HUDEP-2 (cell line): ENCODE data around the gene STRADB.
"Not testable (repeated sequence)": the region's sequence is repeated elsewhere in the genome, so short reads cannot be mapped to it uniquely, and the experiment has no call there.

Source experiments
- DNase-seq, 76 experiments: peaks; one replicate each; lab custom pipeline; 2025; ENCODE audit not compliant: unreplicated experiment in 76 of 76; lab: John Stamatoyannopoulos, UW

STRADB gene

DNA sequence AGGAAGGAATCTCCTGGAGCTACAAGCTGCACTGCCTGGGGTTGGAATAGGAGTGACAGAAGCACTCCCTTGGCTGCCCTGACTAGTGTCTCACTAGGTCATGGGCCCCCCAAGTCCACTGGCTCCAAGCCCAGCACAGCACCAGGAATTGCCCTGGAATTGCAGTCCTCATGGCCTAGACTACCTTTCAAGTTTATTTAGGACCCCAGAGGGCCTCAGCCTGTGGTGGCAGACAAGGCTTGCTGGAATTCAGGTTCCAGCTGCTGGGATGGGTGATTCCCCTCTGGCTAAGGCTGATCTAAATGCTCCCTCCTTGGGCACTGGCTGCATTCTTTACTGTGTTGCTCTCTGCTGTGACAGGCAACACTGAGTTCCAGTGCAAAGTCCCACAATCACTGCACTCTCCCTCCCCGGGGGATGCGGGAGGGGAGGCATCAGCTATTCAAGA is 14.0 kb downstream of the STRADB start:
- no peak for DNase-seq

DNA sequence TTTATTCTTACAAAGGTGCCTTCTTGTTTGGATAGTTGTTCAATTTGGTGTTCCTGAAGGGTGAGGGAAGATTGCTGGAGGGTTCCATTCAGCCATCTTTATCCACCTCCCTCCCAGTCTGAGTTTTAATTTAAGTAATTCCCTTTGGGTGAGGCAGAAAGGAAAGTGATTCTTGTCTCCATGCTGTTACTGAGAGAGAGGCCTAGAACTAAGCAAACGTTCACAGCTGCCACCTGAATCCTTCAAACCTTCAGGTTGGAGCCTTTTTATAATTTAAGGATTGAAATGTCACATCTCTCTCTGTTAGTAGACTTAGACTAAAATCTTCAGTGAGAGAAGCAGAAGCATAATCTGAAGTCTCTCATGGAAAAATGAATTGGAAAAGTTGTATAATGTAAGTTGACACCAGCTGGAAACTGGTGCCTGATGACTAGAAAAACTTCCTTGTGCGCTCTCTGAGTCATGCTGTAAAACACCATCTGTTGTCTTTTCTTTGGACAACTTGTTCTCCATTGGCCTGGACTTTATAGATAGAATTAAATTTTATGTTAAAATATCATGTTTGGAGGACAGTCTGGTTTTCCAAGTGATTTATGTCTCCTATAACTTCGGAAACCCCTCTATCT is 14.6 kb downstream of the STRADB start:
- DNase-seq, result no peak

DNA sequence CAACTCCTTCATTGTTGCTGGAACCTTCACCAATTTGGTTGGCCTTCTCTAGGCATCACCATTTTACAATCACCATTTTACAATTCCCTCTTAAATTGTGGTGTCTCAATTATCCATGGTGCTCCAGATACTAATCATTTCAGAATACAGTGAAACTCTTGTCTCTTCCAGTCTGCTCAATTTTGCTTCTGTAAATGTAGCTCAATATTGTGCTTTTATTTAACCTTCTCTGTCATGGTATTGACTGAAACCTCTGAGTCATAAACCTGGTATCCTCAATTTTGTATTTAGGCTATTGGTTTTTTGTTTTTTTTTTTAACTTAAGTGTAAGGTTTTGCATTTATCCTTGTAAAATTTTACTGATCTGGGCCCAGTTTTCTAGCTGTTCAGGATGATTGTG is 16.1 kb downstream of the STRADB start:
- DNase-seq, result no peak

DNA sequence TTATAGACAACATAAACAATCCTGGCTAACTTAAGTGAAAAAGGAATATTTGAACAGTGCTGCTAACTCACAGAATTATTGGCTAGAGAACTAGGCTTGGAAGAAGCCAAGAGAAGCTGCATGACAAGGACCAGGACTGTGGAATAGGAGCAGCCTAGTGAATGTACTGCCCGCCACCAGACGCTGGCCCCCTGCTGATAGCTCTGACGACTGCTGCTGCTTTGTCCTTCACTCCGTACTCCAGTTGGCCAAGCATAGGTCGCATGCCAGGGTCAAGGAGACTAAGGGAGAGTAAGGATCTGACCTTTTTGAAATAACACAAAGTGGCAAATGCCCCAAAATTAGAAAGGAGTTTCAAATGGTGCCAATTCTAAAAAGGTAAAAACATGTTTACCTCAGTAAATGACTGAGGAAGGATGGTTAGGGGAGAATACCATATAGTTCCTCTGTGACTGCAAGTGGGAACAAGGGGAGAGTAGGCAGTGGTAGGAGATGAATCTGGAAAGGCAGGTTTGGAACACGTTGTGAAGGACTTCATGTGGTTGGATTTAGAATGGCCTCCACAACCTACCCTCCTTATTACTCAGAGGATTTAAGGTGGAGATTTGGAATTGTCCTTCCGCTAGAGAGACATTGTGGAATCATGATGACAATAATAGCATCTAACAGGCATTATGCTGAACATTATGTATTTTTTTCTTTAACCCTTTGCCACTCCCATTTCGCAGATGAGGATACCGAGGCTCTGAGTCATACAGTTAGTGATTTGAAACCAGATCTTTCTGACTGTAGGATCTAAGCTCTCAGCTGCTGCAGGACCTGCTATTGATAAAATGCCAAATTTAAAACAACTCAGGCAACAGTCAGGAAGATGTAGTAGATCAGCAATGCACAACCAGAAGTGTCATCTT is 19.5 kb downstream of the STRADB start:
- DNase-seq, result no peak

DNA sequence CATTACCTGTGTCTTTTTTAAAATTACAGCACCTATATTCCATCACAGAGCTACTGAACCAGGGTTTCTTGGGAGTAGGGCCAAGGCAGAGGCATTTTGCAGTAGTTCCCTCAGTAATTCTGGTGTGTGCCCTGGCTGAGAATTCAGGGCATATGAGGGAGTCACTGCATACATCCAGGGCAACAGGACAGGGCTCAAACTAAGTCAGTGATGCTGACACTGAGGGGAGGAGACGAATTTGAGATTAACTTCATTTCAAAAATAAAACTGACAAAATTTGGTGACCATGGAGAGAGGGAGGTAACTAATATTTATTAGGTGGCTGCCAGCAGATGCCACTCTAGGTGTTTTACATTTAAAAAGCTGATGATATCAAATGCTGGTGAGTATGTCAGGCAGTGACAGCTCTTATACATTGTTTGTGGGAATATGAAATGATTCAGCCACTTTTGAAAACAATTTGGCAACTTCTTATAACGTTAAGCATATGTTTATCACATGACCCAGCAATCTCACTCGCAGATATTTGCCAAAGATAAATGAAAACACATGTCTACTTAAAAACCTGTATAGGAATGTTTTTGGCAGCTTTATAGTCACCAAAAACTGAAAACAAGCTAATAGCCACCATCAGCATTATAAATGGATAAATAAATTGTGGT is 20.3 kb downstream of the STRADB start:
- no peak for DNase-seq

DNA sequence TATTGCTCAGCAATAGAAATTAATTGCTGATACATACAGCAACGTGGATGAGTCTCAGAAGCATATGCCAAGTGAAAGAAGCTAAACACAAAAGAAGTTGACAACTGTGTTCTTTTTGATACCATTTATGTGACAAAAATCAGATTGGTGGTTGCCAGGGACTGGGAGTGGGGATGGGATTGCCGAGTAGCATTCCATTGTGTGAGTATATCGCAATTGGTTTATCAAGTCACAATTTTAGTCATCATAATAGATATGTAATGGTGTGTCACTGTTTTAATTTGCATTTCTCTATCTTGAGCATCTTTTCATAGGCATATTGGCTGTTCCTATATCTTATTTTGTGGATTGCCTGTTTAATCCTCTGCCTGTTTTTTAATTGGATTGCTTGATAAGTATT is 20.9 kb downstream of the STRADB start:
- DNase-seq, result no peak

DNA sequence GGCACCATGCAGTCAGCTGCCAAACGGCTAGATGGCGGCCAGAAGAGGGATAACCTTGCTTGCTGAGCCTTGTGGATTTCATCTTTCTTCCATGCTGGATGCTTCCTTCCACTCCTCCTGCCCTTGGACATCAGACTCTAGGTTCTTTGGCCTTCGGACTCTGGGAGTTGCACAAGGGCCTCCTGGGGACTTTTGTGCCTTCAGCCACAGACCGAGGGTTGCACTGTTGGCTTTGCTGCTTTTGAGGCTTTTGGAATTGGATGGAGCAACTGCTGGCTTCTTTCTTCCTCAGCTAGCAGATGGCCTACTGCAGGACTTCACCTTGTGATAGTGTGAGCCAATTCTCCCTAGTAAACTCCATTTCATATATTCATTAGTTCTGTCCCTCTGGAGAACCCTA is 31.0 kb downstream of the STRADB start:
- no peak for DNase-seq

DNA sequence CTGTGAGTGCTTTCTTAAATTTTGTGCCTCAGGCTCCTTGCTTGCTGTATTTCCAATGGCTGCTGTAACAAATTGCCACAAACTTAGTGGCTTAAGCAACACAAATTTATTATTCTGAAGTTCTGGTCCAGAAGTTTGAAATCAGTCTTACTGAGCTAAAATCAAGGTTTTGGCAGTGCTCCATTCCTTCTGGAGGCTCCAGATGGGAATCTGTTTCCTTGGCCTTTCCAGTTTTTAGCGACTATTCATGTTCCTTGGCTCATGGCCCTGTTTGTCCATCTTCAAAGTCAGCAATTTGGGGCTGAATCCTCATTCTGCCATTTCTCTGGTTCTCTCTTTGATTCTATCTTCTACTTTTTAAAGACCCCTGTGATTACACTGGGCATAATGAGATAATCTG is 31.8 kb downstream of the STRADB start:
- DNase-seq, result no peak

DNA sequence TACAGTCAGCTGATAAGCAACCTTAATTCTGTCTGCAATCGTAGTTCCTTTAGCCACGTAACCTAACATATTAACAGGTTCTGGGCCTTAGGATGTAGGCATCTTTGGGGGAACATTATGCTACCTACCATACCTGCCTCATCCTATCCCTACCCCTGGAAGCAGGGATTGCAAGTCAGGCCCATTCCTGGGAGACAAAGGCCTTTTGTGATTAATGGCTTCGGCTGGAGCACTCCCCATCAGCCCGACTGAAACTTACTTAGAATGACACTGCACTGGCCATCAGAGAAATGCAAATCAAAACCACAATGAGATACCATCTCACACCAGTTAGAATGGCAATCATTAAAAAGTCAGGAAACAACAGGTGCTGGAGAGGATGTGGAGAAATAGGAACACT is 32.2 kb downstream of the STRADB start:
- DNase-seq, result not testable (repeated sequence)

DNA sequence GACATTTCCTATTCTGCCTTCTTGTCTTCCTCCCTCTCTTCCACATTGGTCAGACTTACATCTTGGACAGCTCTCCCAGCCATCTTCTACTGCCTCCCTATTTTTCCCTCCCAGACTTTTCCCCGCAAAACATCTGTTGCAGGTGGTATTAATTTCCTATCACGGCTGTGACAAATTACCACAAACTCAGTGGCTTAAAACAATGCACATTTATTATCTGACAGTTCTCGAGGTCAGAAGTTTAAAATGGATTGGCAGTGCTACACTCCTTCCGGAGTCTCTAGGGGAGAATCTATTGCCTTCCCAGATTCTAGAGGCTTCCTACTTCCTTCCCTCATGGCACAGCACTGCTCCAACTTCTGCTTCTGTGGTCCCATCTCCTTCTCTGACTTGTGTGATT is 33.3 kb downstream of the STRADB start:
- no peak for DNase-seq

DNA sequence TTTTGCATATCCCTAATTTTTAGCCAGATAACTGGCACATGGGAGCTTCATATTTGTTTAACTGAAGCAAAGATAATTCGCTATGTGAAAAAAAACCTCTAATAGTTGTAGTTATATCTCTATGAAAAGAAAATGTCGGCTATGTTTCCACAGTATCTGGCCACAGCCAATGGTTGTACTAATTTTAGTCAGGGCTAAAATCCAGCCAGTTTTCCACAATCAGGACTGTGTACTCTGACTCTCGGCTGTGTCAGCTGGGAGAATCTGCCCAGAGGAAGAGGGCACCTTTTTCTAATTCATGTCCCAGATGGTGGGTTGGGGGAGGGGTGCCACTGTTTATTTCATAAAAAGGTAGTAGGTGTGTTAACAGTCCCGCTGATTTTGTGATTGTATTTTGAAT is 38.8 kb downstream of the STRADB start:
- no peak for DNase-seq

DNA sequence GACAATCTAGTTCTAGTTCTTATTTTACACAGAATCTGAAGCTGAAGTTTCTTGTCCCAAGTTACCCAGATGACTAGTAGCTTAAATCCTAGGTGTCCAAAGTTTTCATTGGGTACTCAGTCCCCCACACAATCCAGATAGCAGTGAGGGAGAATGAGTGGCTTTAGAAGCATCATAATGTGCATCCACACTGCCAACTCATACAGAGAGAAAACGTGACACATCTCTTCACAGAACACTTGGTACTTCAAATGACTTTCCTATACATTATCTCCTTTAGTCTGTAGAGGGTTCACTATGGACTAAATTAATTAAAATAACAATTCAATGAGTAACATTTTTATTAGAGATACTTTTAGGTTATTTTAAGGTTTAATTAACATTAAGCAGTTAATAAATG is 45.2 kb downstream of the STRADB start:
- no peak for DNase-seq

DNA sequence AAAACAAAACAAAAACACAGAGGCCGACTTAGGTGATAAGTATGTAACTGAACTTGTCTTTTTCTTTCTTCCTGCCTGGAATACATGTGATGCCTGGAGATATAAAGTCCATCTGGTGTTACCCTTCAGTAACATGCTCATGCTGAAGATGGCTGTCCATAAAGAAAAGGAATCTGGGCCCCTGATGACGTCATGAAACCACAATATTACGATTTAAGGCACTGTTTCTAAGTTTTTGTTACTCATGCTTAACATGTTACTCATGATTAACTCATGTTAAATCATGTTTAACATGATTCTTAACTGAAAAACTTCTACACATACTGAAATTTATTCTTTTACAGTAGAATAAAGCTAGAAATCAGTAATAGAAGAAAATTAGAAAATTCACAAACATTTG is 49.0 kb downstream of the STRADB start:
- DNase-seq, result no peak

DNA sequence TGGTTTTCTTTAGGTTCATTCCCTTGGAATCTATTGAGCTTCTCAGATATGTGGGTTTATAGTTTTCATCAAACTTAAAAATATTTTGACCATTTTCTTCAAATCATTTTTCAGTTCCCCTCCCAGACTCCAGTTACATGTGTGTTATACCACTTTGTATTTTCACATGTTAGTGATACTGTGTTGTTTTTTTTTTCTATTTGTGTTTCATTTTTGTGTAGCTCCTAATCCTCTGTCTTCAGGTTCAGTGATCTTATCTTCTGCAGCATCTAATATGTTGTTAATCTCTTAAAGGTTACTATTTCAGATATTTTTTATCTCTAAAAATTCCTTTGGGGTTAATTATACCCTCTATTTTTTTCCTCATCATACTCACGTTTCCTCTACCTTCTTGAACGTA is 51.2 kb downstream of the STRADB start:
- no peak for DNase-seq

DNA sequence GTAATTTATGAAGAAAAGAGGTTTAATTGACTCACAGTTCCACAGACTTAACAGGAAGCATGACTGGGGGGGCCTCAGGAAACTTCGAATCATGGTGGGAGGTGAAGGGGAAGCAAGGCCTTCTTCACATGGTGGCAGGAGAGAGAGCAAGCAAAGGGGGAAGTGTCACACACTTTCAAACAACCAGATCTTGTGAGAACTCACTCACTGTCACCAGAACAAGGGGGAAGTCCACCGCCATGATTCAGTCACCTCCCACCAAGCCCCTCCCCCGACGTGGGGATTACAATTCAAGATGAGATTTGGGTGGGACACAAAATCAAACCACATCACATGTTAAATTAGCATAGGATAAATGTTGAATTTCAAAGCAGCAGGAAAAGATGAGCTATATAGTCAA is 56.2 kb downstream of the STRADB start:
- DNase-seq, result no peak

DNA sequence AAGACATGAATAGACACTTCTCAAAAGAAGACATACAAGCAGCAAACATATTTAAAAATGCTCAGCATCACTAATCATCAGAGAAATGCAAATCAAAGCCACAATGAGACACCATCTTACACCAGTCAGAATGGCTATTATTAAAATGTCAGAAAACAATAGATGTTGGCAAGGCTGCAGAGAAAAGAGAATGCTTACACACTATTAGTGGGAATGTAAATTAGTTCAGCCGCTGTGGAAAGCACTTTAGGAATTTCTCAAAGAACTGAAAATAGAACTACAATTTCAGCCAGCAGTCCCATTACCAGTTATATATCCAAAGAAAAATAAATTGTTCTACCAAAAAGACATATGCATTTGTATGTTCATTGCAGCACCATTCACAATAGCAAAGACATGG is 61.7 kb downstream of the STRADB start:
- no peak for DNase-seq

DNA sequence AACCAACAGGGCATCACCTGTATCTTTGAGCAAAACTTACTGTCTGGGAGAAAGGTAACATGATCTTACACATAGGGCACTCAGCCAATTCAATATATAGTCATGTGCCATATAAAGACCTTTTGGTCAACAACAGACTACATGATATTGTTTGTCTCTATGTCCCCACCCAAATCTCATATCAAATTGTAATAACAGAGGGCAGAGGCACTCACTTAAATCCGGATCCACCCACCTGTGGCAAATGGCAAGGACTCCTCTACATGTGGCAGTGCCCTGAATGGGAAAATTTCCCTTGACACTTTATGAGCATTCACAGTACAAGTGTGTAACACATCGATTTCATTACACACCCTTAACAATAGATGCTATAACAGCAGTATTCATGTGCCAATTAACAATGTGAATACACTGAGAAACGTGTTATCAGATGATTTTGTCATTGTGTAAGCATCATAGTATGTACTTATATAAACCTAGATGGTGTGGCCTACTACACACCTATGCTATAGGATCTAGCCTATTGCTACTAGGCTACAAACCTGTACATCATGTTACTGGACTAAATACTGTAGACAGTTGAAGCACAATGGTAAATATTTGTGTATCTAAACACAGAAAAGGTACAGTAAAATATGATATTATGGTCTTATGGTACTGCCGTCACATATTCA is 64.2 kb downstream of the STRADB start:
- no peak for DNase-seq

DNA sequence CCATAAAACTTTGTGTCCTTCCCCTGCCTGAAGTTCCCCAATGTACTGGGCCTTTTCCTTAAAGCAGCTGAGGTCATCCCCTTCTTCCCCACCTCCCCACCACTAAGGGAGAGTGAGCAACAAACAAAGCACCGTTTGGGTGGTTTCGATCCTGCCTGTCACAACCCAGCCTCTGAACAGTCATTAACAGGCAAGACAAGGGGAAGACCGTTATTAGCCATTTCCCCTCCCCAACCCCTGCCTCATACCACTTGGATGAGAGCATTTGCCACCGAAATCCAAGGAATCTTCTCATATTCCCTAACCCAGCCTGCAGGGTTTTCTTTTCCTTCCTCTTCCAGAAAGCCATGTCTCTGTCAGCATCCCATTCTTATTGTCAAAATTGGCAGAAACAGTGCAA is 65.6 kb downstream of the STRADB start:
- DNase-seq, result no peak

DNA sequence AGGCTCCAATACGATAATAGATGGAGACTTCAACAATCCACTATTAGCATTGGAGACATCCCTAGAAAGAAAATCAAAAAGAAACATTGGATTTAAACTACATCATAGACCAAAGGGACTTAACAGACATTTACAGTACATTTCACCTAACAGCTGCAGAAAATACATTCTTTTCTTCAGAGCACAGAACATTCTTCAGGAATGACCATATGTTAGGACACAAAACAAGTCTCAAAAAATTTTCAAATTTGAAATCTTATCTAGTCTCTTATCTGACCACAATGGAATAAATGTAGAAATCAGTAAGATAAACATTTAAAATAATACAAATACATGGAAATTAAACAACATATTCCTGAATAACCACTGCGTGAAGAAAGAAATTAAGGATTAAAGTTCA is 68.7 kb downstream of the STRADB start:
- no peak for DNase-seq

DNA sequence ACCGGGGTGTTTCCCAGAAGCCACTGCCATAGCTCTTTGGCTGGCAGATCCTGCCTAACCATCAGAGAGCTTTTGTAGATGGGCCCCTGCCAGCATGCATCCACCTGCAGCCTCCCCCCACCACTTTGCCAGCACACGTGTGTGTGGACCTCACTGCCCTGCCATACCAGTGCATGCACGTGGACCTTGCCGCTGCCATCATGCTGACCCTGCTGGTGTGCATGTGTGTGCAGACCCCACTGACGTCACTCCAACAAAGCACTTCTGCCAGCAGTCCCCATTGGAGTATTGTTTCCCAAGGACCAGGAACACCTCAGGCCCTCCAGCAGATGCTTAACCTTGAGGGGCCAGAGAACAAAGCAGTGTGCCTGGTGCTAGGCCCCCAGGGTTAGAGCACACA is 71.4 kb downstream of the STRADB start:
- DNase-seq, result no peak

DNA sequence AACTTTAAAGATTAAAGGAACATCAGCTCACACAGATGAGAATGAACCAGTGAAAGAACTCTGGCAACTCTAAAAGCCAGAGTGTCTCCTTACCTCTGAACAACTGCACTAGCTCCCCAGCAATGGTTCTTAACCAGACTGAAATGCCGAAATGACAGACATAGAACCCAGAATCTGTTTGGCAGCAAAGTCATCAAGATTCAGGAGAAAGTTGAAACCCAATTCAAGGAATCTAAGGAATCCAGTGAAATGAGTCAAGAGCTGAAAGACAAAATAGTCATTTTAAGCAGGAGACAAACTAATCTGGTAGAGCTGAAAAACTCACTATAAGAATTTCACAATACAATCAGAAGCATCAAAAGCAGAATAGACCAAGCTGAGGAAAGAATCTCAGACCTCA is 72.0 kb downstream of the STRADB start:
- no peak for DNase-seq
